Gastrocnemius medialis (tissue), 4 donors: Measurements from ENCODE around the gene MACIR.

Experiments used
- CTCF ChIP-seq, 5 experiments: fragments of 450-650 bp in 3 of 5; fragments of 200-600 bp in 2 of 5; sonication (generic) in 2 of 5; IDR thresholded peaks in 4 of 5; conservative IDR thresholded peaks in 1 of 5; 1 replicate in 4 of 5; 2 replicates in 1 of 5; pipeline ENCODE4 v1.5.1; 2016 to 2019; ENCODE audit warnings: antibody characterized with exemption in 5 of 5, mild to moderate bottlenecking in 3 of 5, moderate library complexity in 3 of 5
- POLR2A ChIP-seq, 2 donors: fragments of 450-650 bp; IDR thresholded peaks; one replicate each; pipeline ENCODE4 v1.6.1; 2017; ENCODE audit warnings: antibody characterized with exemption in 2 of 2, mild to moderate bottlenecking in 2 of 2, moderate library complexity in 2 of 2

DNA sequence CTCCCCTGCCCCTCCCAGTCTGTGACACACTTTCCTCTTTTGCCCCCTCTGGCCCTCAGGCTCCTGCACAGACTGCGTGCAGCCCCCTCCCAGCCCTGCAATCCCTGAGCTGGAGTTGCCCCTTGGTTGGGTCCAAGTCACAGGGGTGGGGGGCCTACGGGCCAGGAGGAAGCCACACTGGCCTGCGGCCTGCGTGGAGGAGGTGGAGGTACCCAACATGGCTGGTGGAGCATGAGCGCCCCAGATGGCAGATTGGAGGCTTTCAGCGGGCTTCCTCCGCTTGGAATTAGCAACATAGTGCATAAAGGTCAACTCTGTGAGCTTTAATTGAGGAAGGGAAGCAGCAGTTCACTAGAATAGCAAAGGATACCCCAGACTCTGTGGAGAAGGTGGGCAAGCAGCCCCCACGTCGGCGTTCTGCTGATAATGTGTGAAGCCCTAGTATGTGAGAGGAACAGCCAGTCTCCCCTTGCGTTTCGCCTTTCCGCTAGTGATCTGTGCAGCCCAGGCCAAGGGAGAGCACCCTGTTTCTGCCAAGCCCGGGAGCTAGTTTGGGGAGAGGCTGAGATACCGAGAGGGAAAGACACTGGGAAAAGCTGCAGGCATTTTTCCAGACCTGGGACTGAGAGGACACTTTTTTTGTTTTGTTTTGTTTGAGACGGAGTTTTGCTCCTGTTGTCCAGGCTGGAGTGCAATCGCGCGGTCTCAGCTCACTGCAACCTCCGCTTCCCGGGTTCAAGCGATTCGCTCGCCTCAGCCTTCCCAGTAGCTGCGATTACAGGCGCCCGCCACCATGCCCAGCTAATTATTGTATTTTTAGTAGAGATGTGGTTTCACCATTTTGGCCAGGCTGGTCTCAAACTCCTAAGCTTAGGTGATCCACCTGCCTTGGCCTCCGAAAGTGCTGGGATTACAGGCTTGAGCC lies 35.3 kb upstream of the MACIR start:
- no peak for TF ChIP-seq CTCF (IDR thresholded peaks at IDR 0.05 in 4 of 5, conservative IDR thresholded peaks at IDR 0.05 in 1 of 5)
- no peak for TF ChIP-seq POLR2A (IDR thresholded peaks at IDR 0.05)
